WERI-Rb-1 (cell line): ENCODE measurements around the gene NDUFAF2.
A peak's percentile ranks its signal among the peaks of the same experiment; 100 is the strongest.

Source experiments
- DNase-seq: peaks from one replicate; pipeline ENCODE4 v3.0.0-alpha.2; 2020
- H3K27ac ChIP-seq: fragments of 250-450 bp; sonication (Bioruptor Pico); 2 replicates; pipeline ENCODE4 v1.5.1; 2020; ENCODE audit warnings: mild to moderate bottlenecking, moderate library complexity
- H3K27me3 ChIP-seq: fragments of 250-450 bp; sonication (Bioruptor Pico); 2 replicates; pipeline ENCODE4 v1.5.1; 2021; ENCODE audit warnings: mild to moderate bottlenecking, low read depth, moderate library complexity; ENCODE audit not compliant: insufficient read depth, severe bottlenecking
- H3K36me3 ChIP-seq: fragments of 250-450 bp; sonication (Bioruptor Pico); 2 replicates; pipeline ENCODE4 v1.5.1; 2020; ENCODE audit warnings: mild to moderate bottlenecking, moderate library complexity
- H3K4me3 ChIP-seq: 2 replicates; pipeline ENCODE4 v1.5.1; 2011; ENCODE audit warnings: low read depth, mild to moderate bottlenecking, control low read depth, low read length
- H3K9me3 ChIP-seq: fragments of 250-450 bp; sonication (Bioruptor Pico); 2 replicates; pipeline ENCODE4 v1.5.1; 2021; ENCODE audit warnings: mild to moderate bottlenecking, moderate library complexity; ENCODE audit not compliant: severe bottlenecking
- CTCF ChIP-seq: IDR thresholded peaks from 2 replicates; pipeline ENCODE4 v1.5.1; 2011; ENCODE audit warnings: low read depth, mild to moderate bottlenecking, control low read depth, inconsistent platforms, low read length

The NDUFAF2 gene

GRCh38 chr5:61050292-61050691, 105.3 kb downstream of the NDUFAF2 start:
- no peaks in the 10 kb centered on the region for H3K36me3 ChIP-seq
- no peak overlapping the region for H3K4me3 ChIP-seq
- no peaks in the 10 kb centered on the region for H3K9me3 ChIP-seq
- H3K27ac ChIP-seq, result no peak overlapping the region
- DNase-seq, result no peak
- no peaks in the 10 kb centered on the region for H3K27me3 ChIP-seq
- TF ChIP-seq CTCF, result no peak

GRCh38 chr5:61051267-61051666, 106.3 kb downstream of the NDUFAF2 start:
- Histone ChIP-seq H3K27ac (no peak overlapping the region), H3K36me3 (no peaks in the 10 kb centered on the region), H3K27me3 (no peaks in the 10 kb centered on the region), H3K9me3 (no peaks in the 10 kb centered on the region), H3K4me3 (no peak overlapping the region)
- DNase-seq, result no peak
- TF ChIP-seq CTCF, result no peak

- TF ChIP-seq CTCF, result no peak
- Histone ChIP-seq H3K27me3 (no peaks in the 10 kb centered on the region), H3K4me3 (no peak overlapping the region), H3K9me3 (no peaks in the 10 kb centered on the region), H3K36me3 (no peaks in the 10 kb centered on the region), H3K27ac (no peak overlapping the region)
- no peak for DNase-seq
Observed at GRCh38 chr5:61052882-61053281, 107.9 kb downstream of the NDUFAF2 start.

- no peak for DNase-seq
- H3K9me3 ChIP-seq, result no peaks in the 10 kb centered on the region
Observed at GRCh38 chr5:61053937-61054336, 108.9 kb downstream of the NDUFAF2 start.

GRCh38 chr5:61055434-61056006, 110.5 kb downstream of the NDUFAF2 start:
- TF ChIP-seq CTCF, result peak; percentile 56; the same call in 1 of the 2 replicates
- no peak for DNase-seq
- H3K9me3 ChIP-seq, result no peaks in the 10 kb centered on the region
- no peaks in the 10 kb centered on the region for H3K27me3 ChIP-seq
- no peaks in the 10 kb centered on the region for H3K36me3 ChIP-seq
- no peak overlapping the region for H3K4me3 ChIP-seq
- H3K27ac ChIP-seq, result no peak overlapping the region

More at GRCh38 chr5:61053937-61054336, 108.9 kb downstream of the NDUFAF2 start:
- Histone ChIP-seq H3K27ac (no peak overlapping the region), H3K36me3 (no peaks in the 10 kb centered on the region), H3K27me3 (no peaks in the 10 kb centered on the region), H3K4me3 (no peak overlapping the region)
- no peak for TF ChIP-seq CTCF

- H3K27me3 ChIP-seq, result no peaks in the 10 kb centered on the region
- no peak overlapping the region for H3K27ac ChIP-seq
- no peaks in the 10 kb centered on the region for H3K9me3 ChIP-seq
- TF ChIP-seq CTCF, result no peak
- H3K4me3 ChIP-seq, result no peak overlapping the region
- H3K36me3 ChIP-seq, result no peaks in the 10 kb centered on the region
- no peak for DNase-seq
Observed at GRCh38 chr5:61059499-61059898, 114.5 kb downstream of the NDUFAF2 start.
